CD4-positive, alpha-beta T cell treated with Interleukin-10 for 1 hour (primary cell): Measurements from ENCODE around the gene PACRG.

ENCODE experiments used
- DNase-seq: peaks from one replicate; pipeline ENCODE4 v3.0.0-alpha.2; 2020

Gene PACRG

GRCh38 chr6:163343609-163344008, 615.8 kb downstream of the PACRG start:
- DNase-seq: no peak

- DNase-seq: no peak
Measured at GRCh38 chr6:163344411-163344810, 616.6 kb downstream of the PACRG start.

- no peak for DNase-seq
Measured at GRCh38 chr6:163345931-163346330, 618.2 kb downstream of the PACRG start.

- no peak for DNase-seq
Measured at GRCh38 chr6:163346497-163346961, 618.8 kb downstream of the PACRG start.

GRCh38 chr6:163347021-163347446, 619.3 kb downstream of the PACRG start:
- no peak for DNase-seq

GRCh38 chr6:163348789-163349680, 621.3 kb downstream of the PACRG start:
- no peak for DNase-seq

GRCh38 chr6:163349696-163350095, 621.9 kb downstream of the PACRG start:
- DNase-seq: no peak

- no peak for DNase-seq
Measured at GRCh38 chr6:163351013-163351412, 623.2 kb downstream of the PACRG start.

- no peak for DNase-seq
Measured at GRCh38 chr6:163352011-163352685, 624.4 kb downstream of the PACRG start.

GRCh38 chr6:163352966-163353365, 625.2 kb downstream of the PACRG start:
- DNase-seq: no peak

- DNase-seq: no peak
Measured at GRCh38 chr6:163354085-163354484, 626.3 kb downstream of the PACRG start.

- peak; percentile 4 for DNase-seq
Measured at GRCh38 chr6:163354761-163355425, 627.1 kb downstream of the PACRG start.

- DNase-seq: peak; percentile 14
Measured at GRCh38 chr6:163355426-163355991, 627.7 kb downstream of the PACRG start.

- peak; percentile 5 for DNase-seq
Measured at GRCh38 chr6:163356324-163356723, 628.5 kb downstream of the PACRG start.

GRCh38 chr6:163356743-163357142, 629.0 kb downstream of the PACRG start:
- no peak for DNase-seq

- no peak for DNase-seq
Measured at GRCh38 chr6:163364641-163365040, 636.9 kb downstream of the PACRG start.
